Skeletal muscle satellite cell (primary cell): Measurements from ENCODE around the gene XRCC6.
"Not testable (repeated sequence)": the region's sequence is repeated elsewhere in the genome, so short reads cannot be mapped to it uniquely, and the experiment has no call there.

ENCODE experiments used
- H3K27me3 ChIP-seq: 2 replicates; pipeline ENCODE4 v1.7.0; 2013; ENCODE audit warnings: low read length; ENCODE audit not compliant: control insufficient read depth, insufficient read depth
- H3K36me3 ChIP-seq: 2 replicates; pipeline ENCODE4 v1.7.0; 2013; ENCODE audit warnings: mild to moderate bottlenecking, control low read depth, low read length; ENCODE audit not compliant: insufficient read depth
- H3K4me1 ChIP-seq: 2 replicates; pipeline ENCODE4 v1.7.0; 2013; ENCODE audit warnings: low read length; ENCODE audit not compliant: control insufficient read depth, insufficient read depth
- H3K4me2 ChIP-seq: 2 replicates; pipeline ENCODE4 v1.7.0; 2013; ENCODE audit warnings: mild to moderate bottlenecking, low read length
- H3K4me3 ChIP-seq: 2 replicates; pipeline ENCODE4 v1.7.0; 2013; ENCODE audit warnings: low read length
- H3K9ac ChIP-seq: 2 replicates; pipeline ENCODE4 v1.7.0; 2013; ENCODE audit warnings: mild to moderate bottlenecking, low read depth, low read length, moderate library complexity
- H3K9me3 ChIP-seq: replicated peaks from 2 replicates; pipeline ENCODE4 v1.7.0; 2013; ENCODE audit warnings: mild to moderate bottlenecking, control low read depth, low read length

Gene XRCC6

DNA sequence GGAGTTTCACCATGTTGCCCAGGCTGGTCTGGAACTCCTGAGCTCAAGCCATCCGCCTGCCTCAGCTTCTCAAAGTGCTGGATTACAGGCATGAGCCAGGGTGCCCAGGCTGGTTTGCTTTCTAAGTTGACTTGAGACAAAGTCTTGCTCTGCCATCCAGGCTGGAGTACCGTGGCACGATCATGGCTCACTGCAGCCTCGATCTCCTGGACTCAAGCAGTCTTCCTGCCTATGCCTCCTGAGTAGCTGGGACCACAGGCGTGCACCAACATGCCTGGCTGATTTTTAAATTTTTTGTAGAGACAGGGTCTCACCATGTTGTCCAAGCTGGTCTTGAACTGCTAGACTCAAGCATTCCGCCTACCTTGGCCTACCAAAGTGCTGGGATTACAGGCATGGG is 36.6 kb downstream of the XRCC6 start:
- Histone ChIP-seq H3K4me2 (no peak overlapping the region), H3K36me3 (peaks cover 83% of the 10 kb centered on the region), H3K4me1 (no peaks in the 10 kb centered on the region), H3K9ac (no peak overlapping the region), H3K9me3 (no peaks in the 10 kb centered on the region), H3K4me3 (no peak overlapping the region), H3K27me3 (no peaks in the 10 kb centered on the region)

DNA sequence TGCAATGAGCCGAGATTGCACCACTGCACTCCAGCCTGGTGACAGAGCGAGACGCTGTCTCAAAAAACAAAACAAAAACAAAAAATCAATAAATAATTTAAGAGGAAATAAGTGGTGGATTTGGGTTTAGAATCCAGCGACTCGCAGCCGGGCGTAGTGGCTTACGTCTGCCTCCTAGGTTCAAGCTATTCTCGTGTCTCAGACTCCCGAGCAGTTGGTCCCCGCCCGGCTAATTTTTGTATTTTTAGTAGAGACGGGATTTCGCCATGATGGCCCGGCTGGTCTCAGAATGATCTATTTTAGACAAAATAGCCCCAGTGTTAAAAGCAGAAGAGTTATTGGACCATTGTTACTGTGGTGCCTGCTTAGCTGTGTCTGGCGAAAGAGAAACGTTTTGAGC is 37.8 kb downstream of the XRCC6 start:
- no peaks in the 10 kb centered on the region for H3K4me1 ChIP-seq
- no peaks in the 10 kb centered on the region for H3K9me3 ChIP-seq
- no peak overlapping the region for H3K4me2 ChIP-seq
- H3K36me3 ChIP-seq = peaks cover 84% of the 10 kb centered on the region
- no peak overlapping the region for H3K9ac ChIP-seq
- H3K4me3 ChIP-seq = no peak overlapping the region
- H3K27me3 ChIP-seq = no peaks in the 10 kb centered on the region

DNA sequence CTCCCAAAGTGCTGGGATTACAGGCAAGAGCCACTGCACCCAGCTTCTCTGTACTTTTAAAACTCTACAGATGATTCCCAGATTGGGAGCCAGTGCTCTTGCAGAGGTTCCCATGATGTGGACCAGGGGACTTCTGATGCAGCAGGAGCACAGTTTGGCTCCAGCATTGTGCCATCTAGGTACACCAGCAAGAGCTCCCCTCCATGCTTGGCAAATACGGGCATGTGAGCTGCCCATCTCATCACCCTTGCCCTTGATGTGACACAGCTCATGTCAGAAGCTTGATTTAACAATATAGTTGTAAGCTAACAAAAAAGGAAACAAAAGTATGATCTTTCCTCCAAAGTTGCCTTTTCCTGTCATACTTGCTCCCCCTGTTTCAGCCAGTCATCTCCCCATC is 38.8 kb downstream of the XRCC6 start:
- no peak overlapping the region for H3K9ac ChIP-seq
- H3K4me3 ChIP-seq = no peak overlapping the region
- H3K4me1 ChIP-seq = no peaks in the 10 kb centered on the region
- H3K4me2 ChIP-seq = no peak overlapping the region
- no peaks in the 10 kb centered on the region for H3K9me3 ChIP-seq
- H3K27me3 ChIP-seq = no peaks in the 10 kb centered on the region
- peaks cover 84% of the 10 kb centered on the region for H3K36me3 ChIP-seq

DNA sequence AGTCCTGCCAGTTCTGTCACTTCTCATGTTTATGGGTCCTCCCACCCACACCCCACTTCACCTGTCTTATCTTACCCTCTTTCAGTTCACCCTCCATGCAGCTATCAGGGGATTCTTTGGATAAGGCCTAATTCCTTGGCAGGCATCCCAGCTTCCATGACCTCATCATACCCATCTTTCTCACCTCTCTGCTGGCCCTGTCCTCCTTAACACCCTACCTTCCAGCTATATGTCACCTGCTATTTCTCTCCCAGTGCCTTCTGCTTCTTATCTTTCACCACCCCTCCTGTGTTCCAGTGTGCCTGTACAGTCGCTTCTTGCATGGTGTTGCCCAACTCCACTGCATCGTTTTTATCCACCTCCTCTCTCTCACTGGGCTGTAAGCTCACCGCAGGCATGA is 39.3 kb downstream of the XRCC6 start:
- Histone ChIP-seq H3K4me3 (no peak overlapping the region), H3K4me2 (no peak overlapping the region), H3K36me3 (peaks cover 88% of the 10 kb centered on the region), H3K9me3 (no peaks in the 10 kb centered on the region), H3K9ac (no peak overlapping the region), H3K27me3 (no peaks in the 10 kb centered on the region), H3K4me1 (no peaks in the 10 kb centered on the region)

DNA sequence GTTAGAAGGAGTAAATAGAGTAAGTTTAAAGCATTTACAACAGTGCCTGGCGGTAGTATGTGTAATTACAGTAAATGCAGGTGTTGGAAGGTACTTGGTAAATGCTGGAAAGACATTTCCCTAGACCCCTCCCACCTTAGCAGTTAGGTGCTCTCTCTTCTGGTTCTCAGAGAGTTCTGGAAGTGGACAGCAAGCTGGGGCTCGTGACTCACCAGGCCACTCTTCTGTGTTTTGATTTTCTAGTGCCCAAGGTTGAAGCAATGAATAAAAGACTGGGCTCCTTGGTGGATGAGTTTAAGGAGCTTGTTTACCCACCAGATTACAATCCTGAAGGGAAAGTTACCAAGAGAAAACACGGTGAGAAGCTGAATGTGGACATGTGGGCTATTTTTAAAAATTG is 40.0 kb downstream of the XRCC6 start:
- Histone ChIP-seq H3K9me3 (no peaks in the 10 kb centered on the region), H3K9ac (no peak overlapping the region), H3K4me2 (no peak overlapping the region), H3K4me3 (no peak overlapping the region), H3K4me1 (no peaks in the 10 kb centered on the region), H3K27me3 (no peaks in the 10 kb centered on the region), H3K36me3 (peaks cover 84% of the 10 kb centered on the region)

DNA sequence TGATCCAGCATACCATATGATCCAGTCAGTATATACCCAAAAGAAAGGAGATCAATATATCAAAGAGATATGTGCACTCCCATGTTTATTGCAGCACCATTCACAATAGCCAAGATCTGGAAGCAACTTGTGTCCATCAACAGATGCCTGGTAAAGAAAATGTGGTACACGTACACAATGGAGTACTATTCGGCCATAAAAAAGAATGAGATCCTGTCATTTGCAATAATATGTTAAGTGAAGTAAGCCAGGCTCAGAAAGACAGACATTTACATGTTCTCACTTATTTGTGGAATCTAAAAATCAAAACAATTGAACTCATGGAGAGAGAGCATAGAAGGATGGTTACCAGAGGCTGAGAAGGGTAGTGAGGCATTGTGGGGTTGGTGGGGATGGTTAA is 40.6 kb downstream of the XRCC6 start:
- no peak overlapping the region for H3K9ac ChIP-seq
- H3K27me3 ChIP-seq = no peaks in the 10 kb centered on the region
- H3K4me1 ChIP-seq = peaks cover 3% of the 10 kb centered on the region
- H3K4me3 ChIP-seq = no peak overlapping the region
- H3K9me3 ChIP-seq = no peaks in the 10 kb centered on the region
- H3K36me3 ChIP-seq = peaks cover 82% of the 10 kb centered on the region
- no peak overlapping the region for H3K4me2 ChIP-seq

DNA sequence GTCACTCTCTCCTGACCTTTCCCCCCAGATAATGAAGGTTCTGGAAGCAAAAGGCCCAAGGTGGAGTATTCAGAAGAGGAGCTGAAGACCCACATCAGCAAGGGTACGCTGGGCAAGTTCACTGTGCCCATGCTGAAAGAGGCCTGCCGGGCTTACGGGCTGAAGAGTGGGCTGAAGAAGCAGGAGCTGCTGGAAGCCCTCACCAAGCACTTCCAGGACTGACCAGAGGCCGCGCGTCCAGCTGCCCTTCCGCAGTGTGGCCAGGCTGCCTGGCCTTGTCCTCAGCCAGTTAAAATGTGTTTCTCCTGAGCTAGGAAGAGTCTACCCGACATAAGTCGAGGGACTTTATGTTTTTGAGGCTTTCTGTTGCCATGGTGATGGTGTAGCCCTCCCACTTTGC is 42.5 kb downstream of the XRCC6 start:
- Histone ChIP-seq H3K4me1 (peaks cover 15% of the 10 kb centered on the region), H3K36me3 (peaks cover 66% of the 10 kb centered on the region)
- not testable (repeated sequence) for H3K4me2 ChIP-seq, H3K9ac ChIP-seq, H3K9me3 ChIP-seq, H3K27me3 ChIP-seq, H3K4me3 ChIP-seq

DNA sequence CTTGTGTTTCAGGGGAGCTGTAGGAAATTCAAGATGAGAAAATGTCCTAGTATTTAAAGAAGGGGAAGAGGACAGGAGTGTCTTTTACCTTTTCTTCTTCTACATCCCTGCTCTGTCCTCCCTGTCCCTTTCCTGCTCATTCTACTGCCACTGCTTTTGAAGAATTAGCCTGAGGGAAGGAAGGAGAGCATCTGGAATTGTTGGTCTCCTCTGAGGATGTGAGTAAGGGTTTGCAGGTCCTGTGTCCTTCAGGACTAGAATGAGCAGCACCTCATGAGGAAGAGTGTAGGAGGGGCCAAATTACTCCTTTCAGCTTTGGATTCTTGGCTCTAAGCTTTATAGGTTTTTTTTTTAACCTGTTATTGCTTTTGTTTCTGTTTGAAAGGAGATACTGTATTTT is 43.4 kb downstream of the XRCC6 start:
- no peak overlapping the region for H3K4me3 ChIP-seq
- no peak overlapping the region for H3K9ac ChIP-seq
- H3K9me3 ChIP-seq = no peaks in the 10 kb centered on the region
- no peak overlapping the region for H3K4me2 ChIP-seq
- peaks cover 18% of the 10 kb centered on the region for H3K4me1 ChIP-seq
- H3K27me3 ChIP-seq = no peaks in the 10 kb centered on the region
- peaks cover 58% of the 10 kb centered on the region for H3K36me3 ChIP-seq

DNA sequence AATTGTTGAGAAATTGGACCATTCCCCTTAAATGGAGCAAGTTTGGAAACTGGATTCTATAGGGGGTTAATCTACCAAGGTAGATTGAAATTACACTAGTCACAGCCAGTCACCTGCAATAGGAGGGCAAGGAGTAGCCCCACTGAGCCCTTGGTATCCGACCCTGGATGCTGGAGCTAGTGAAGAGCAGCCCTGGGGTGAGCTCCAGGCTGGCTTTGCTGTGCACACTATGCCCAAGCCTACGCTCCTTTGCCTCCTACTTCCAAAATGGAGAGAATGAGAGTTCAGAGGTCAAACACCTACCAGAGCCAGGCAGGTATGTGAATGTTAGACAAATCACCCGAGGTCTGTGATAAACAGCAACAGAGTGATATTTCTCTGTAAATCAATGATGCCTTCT is 43.9 kb downstream of the XRCC6 start:
- peaks cover 54% of the 10 kb centered on the region for H3K36me3 ChIP-seq
- no peak overlapping the region for H3K4me2 ChIP-seq

DNA sequence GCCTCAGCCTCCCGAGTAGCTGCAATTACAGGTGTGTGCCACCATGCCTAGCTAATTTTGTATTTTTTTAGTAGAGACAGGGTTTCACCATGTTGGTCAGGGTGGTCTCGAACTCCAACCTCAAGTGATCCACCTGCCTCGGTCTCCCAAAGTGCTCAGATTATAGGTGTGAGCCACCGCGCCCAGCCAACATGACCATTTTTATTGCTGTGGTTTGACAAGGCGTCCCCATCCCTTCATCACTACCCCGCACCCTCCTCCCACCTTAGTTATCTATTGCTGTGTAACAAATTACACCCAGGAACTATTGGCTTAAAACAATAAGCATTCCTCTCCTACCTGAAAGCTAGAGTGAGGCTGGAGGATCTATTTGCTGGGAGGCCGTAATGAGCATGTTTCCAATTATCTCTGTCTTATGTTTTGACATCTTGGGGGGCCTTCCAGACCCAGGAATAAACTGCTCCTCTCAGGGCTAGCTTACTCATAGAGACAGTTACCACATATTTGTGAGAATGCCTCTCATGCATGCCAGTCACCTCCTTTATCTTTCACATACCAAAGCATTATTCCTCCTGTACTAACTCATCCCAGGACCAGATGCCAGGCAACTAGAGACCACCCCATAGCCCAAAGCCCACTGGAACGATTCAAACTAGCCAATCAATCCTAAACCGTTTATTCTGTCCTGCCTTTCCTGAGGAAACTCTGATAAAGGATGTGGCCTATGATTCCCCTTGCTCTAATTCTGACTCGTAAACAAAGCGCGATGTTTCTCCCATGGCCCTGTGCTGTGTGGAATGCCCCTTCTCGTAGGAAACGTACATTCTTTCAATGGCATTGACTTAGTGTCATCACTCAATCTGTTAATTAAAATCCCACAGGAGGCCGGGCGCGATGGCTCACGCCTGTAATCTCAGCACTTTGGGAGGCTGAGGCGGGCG is 48.1 kb downstream of the XRCC6 start:
- no peak overlapping the region for H3K4me3 ChIP-seq
- H3K27me3 ChIP-seq = no peaks in the 10 kb centered on the region
- no peak overlapping the region for H3K9ac ChIP-seq
- peaks cover 27% of the 10 kb centered on the region for H3K36me3 ChIP-seq
- no peak overlapping the region for H3K4me2 ChIP-seq
- H3K4me1 ChIP-seq = peaks cover 24% of the 10 kb centered on the region
- no peaks in the 10 kb centered on the region for H3K9me3 ChIP-seq

More for the DNA sequence above, 43.9 kb downstream of the XRCC6 start:
- peaks cover 20% of the 10 kb centered on the region for H3K4me1 ChIP-seq
- no peaks in the 10 kb centered on the region for H3K9me3 ChIP-seq
- H3K9ac ChIP-seq = no peak overlapping the region
- H3K4me3 ChIP-seq = no peak overlapping the region
- H3K27me3 ChIP-seq = no peaks in the 10 kb centered on the region

DNA sequence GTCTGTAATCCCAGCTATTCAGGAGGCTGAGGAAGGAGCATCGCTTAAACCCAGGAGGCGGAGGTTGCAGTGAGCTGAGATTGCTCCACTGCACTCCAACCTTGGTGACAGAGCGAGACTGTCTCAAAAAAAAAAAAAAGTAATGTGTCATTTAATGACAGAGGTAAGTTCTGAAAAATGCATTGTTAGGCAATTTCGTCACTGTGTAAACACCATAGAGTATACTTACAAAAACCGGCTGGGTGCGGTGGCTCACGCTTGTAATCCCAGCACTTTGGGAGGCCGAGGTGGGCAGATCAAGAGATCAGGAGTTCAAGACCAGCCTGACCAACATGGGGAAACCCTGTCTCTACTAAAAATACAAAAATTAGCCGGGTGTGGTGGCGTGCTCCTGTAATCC is 51.0 kb downstream of the XRCC6 start:
- peaks cover 16% of the 10 kb centered on the region for H3K4me1 ChIP-seq
- not testable (repeated sequence) for H3K9ac ChIP-seq, H3K27me3 ChIP-seq, H3K4me3 ChIP-seq, H3K4me2 ChIP-seq, H3K9me3 ChIP-seq
- peaks cover 25% of the 10 kb centered on the region for H3K36me3 ChIP-seq
